DOHH2 (cell line): ENCODE measurements around the gene MAN1B1.

ENCODE experiments used
- H3F3A ChIP-seq: fragments of 200-600 bp; sonication (generic), shearing (Covaris generic); 2 replicates; pipeline ENCODE4 v1.6.0; 2016; ENCODE audit warnings: antibody characterized with exemption, mild to moderate bottlenecking; ENCODE audit not compliant: control insufficient read depth, insufficient read depth
- H3K27ac ChIP-seq: fragments of 200-600 bp; sonication (generic); 2 replicates; pipeline ENCODE4 v1.5.1; 2014; ENCODE audit warnings: low read depth, mild to moderate bottlenecking, low read length, moderate library complexity
- H3K27me3 ChIP-seq: fragments of 200-600 bp; sonication (generic); 2 replicates; pipeline ENCODE4 v1.6.1; 2014; ENCODE audit warnings: mild to moderate bottlenecking, low read length, mixed read lengths; ENCODE audit not compliant: control insufficient read depth
- H3K36me3 ChIP-seq: fragments of 200-600 bp; sonication (generic); 2 replicates; pipeline ENCODE4 v1.6.1; 2014; ENCODE audit warnings: mild to moderate bottlenecking, low read length, moderate library complexity, mixed read lengths; ENCODE audit not compliant: control insufficient read depth
- H3K4me1 ChIP-seq: fragments of 200-600 bp; sonication (generic); 2 replicates; pipeline ENCODE4 v1.6.1; 2014; ENCODE audit warnings: mild to moderate bottlenecking, low read length, mixed read lengths; ENCODE audit not compliant: control insufficient read depth
- H3K4me2 ChIP-seq: fragments of 200-600 bp; sonication (generic); 2 replicates; pipeline ENCODE4 v1.6.0; 2014; ENCODE audit warnings: mild to moderate bottlenecking, low read length, moderate library complexity
- H3K4me3 ChIP-seq: fragments of 200-600 bp; sonication (generic); 2 replicates; pipeline ENCODE4 v1.5.1; 2014; ENCODE audit warnings: mild to moderate bottlenecking, low read length, mixed read lengths
- H3K79me2 ChIP-seq: fragments of 200-600 bp; sonication (generic); 2 replicates; pipeline ENCODE4 v1.6.1; 2014; ENCODE audit warnings: mild to moderate bottlenecking, low read length, mixed read lengths; ENCODE audit not compliant: control insufficient read depth
- H3K9me2 ChIP-seq: fragments of 200-600 bp; sonication (generic); replicated peaks from 2 replicates; pipeline ENCODE4 v1.6.1; 2014; ENCODE audit warnings: mild to moderate bottlenecking, low read length, mixed read lengths; ENCODE audit not compliant: control insufficient read depth
- H3K9me3 ChIP-seq: fragments of 200-600 bp; sonication (generic); 2 replicates; pipeline ENCODE4 v1.6.1; 2014; ENCODE audit warnings: antibody characterized with exemption, low read length, mixed read lengths; ENCODE audit not compliant: control insufficient read depth, insufficient read depth
- H4K20me1 ChIP-seq: fragments of 200-600 bp; sonication (generic); 2 replicates; pipeline ENCODE4 v1.6.0; 2014; ENCODE audit warnings: low read depth, mild to moderate bottlenecking, antibody characterized with exemption, low read length, moderate library complexity; ENCODE audit not compliant: control insufficient read depth, insufficient read depth
- CTCF ChIP-seq: fragments of 200-600 bp; sonication (generic); IDR thresholded peaks from one replicate; pipeline ENCODE4 v1.5.1; 2014; ENCODE audit warnings: antibody characterized with exemption, mild to moderate bottlenecking, low read depth, low read length; ENCODE audit not compliant: poor library complexity, severe bottlenecking
- EZH2phosphoT487 ChIP-seq: fragments of 200-600 bp; sonication (generic); IDR thresholded peaks from 2 replicates; pipeline ENCODE4 v1.6.1; 2017; ENCODE audit warnings: borderline replicate concordance, mild to moderate bottlenecking, antibody characterized with exemption, low read length, moderate library complexity, mixed read lengths

MAN1B1 gene

GRCh38 chr9:137064880-137065164 lies 22.0 kb upstream of the MAN1B1 start:
- Histone ChIP-seq H3K4me1 (peaks cover 25% of the 10 kb centered on the region), H3K27ac (no peak overlapping the region), H3K9me2 (no peaks in the 10 kb centered on the region), H3F3A (peaks cover 12% of the 10 kb centered on the region), H3K36me3 (peaks cover 31% of the 10 kb centered on the region), H3K9me3 (no peaks in the 10 kb centered on the region), H3K27me3 (no peaks in the 10 kb centered on the region), H3K4me2 (no peak overlapping the region), H4K20me1 (peaks cover 13% of the 10 kb centered on the region), H3K79me2 (peaks cover 38% of the 10 kb centered on the region), H3K4me3 (no peak overlapping the region)
- TF ChIP-seq CTCF (no peak), EZH2phosphoT487 (no peak)

DNA sequence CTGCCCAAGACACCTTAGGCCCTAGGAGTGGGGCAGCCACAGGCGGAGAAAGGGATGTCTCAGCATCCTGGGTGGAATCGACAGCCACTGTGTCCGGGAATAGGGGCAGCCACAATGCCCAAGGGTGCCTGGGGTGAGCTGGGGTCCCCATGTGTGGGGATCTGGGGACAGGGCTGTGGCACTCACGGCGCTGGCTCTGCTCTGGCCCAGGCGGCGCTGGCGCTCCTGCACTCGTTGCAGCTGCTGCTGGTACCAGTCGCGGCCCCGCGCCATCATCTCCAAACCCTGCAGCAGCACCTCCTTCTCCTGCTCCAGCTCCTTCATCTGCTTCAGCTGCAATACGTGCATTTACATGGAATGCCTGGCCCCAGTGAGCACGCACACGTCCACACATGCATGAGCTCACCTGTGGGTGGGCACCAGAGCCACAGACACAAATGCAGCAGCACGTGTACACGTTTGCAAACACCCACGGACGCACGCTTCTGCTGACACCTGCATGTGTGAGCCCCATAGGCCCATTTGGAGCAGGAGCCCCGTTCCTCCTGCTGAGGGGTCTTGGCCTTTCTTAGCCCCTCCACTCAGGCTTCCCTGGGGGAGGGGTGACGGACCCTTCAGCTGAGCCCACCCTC lies 21.3 kb upstream of the MAN1B1 start:
- Histone ChIP-seq H3K27ac (no peak overlapping the region), H3K79me2 (peaks cover 42% of the 10 kb centered on the region), H3K36me3 (peaks cover 31% of the 10 kb centered on the region), H3K4me3 (no peak overlapping the region), H3K9me2 (no peaks in the 10 kb centered on the region), H3F3A (peaks cover 12% of the 10 kb centered on the region), H3K4me1 (peaks cover 25% of the 10 kb centered on the region), H4K20me1 (peaks cover 13% of the 10 kb centered on the region), H3K4me2 (no peak overlapping the region), H3K9me3 (no peaks in the 10 kb centered on the region), H3K27me3 (no peaks in the 10 kb centered on the region)
- TF ChIP-seq EZH2phosphoT487: no peak
- no peak for TF ChIP-seq CTCF

DNA sequence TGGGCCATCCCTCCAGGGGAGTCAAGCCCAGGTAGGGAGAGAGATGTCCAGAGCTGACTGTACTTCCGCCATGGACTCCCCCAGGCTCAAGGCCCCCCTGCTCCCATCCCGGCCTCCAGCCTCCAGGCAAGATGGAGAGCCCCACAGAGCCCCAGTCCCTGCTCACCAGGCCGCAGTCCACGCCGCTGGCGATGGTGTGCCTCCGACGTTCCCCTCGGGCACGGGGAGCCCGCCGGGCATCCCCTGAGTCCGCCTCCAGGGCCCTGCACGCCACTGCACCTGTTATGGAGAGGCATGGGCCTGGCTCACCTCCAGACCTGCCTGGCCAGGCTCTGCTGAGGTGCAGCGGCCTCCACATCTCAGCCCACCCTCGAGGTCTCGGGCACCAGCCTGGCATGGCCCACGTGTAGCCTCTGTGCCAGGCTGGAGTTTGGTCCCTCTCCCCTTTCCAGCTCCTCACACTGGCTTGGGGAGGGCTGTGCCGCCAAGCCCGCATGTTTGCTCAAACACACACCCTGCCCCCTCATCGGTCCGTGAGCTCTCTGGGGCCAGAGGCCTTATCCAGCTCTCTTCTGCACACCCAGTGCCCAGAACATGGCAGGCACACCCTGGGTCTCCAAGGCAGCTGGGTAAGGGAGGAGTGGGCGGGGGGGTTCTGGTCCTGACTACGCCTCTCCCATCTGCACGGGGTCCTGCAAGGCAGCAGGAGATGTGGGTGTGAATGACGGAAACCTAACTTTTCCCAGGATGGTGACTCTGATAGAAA lies 20.5 kb upstream of the MAN1B1 start:
- H3F3A ChIP-seq: peaks cover 9% of the 10 kb centered on the region
- peaks cover 42% of the 10 kb centered on the region for H3K79me2 ChIP-seq
- H3K9me2 ChIP-seq: no peaks in the 10 kb centered on the region
- H3K4me2 ChIP-seq: no peak overlapping the region
- H3K27me3 ChIP-seq: no peaks in the 10 kb centered on the region
- H3K9me3 ChIP-seq: no peaks in the 10 kb centered on the region
- peaks cover 31% of the 10 kb centered on the region for H3K36me3 ChIP-seq
- no peak for TF ChIP-seq CTCF
- TF ChIP-seq EZH2phosphoT487: no peak
- H3K4me3 ChIP-seq: no peak overlapping the region
- no peak overlapping the region for H3K27ac ChIP-seq
- peaks cover 30% of the 10 kb centered on the region for H3K4me1 ChIP-seq
- peaks cover 13% of the 10 kb centered on the region for H4K20me1 ChIP-seq
